ENCODE measurements around the gene TSSK1B. TPM values are rescaled to one million over a fixed set of nuclear protein-coding genes. Genes with fewer than 3 reads are reported as not detected.

TSSK1B gene
- total and polyA plus RNA-seq, 2 experiments from 2014 or later, result 0.52 TPM; not detected in 1

- no peak for TF ChIP-seq ZNF462 (CRISPR knock-in tag; IDR thresholded peaks at IDR 0.05)
- TF ChIP-seq JUNB (IDR thresholded peaks at IDR 0.05; ENCODE audit: unreplicated experiment), result no peak
- no peak for TF ChIP-seq EZH2phosphoT487 (IDR thresholded peaks at IDR 0.05; ENCODE audit: unreplicated experiment)
Measured at GRCh38 chr5:113437111-113437510, 2.3 kb upstream of the TSSK1B start (continued).

- H3K27ac ChIP-seq (ENCODE audit: low read depth), result no peak overlapping the region
- no peak overlapping the region for H3K4me2 ChIP-seq
- Mint-ChIP-seq H3K27ac (no peak overlapping the region), H3K4me1 (no peaks in the 10 kb centered on the region), H3K27me3 (ENCODE audit: insufficient read depth, low read depth, poor library complexity) (peaks cover 7% of the 10 kb centered on the region), H3K36me3 (ENCODE audit: low read depth) (peaks cover 3% of the 10 kb centered on the region; the same call in 2 of the 3 replicates), H3K4me3 (no peak overlapping the region), H3K9me3 (no peaks in the 10 kb centered on the region)
- TF ChIP-seq REST (IDR thresholded peaks at IDR 0.05; ENCODE audit: unreplicated experiment) (no peak), NANOG (IDR thresholded peaks at IDR 0.05; ENCODE audit: borderline replicate concordance) (no peak), ZNF331 (CRISPR knock-in tag; IDR thresholded peaks at IDR 0.05; ENCODE audit: low read depth) (no peak)
- peaks cover 5% of the 10 kb centered on the region; the same call in 1 of the 2 replicates for H3K9me2 ChIP-seq (ENCODE audit: insufficient read depth)
- H3K27me3 ChIP-seq (ENCODE audit: insufficient read depth), result no peaks in the 10 kb centered on the region
- no peaks in the 10 kb centered on the region for H3K4me1 ChIP-seq (ENCODE audit: insufficient read depth)
- no peaks in the 10 kb centered on the region for H3K36me3 ChIP-seq (ENCODE audit: insufficient read depth)
- ATAC-seq (no peak), DNase-seq (ENCODE audit: low spot score) (no peak)
- H3K4me3 ChIP-seq, result no peak overlapping the region
- no peak overlapping the region for H2AFZ ChIP-seq
- no peaks in the 10 kb centered on the region for H3K79me2 ChIP-seq (replicated peaks; ENCODE audit: insufficient read depth)
- H3F3A ChIP-seq (replicated peaks; ENCODE audit: low read depth), result no peaks in the 10 kb centered on the region
- H4K20me1 ChIP-seq (replicated peaks; ENCODE audit: insufficient read depth), result no peaks in the 10 kb centered on the region
Measured at GRCh38 chr5:113435575-113435974, 786 bp upstream of the TSSK1B start.

All from GM23338 (cell line).